Measurements from ENCODE around the gene USP36.
"Not testable (repeated sequence)": the region's sequence is repeated elsewhere in the genome, so short reads cannot be mapped to it uniquely, and the experiment has no call there.

GRCh38 chr17:78867046-78867445 lies 26.4 kb upstream of the USP36 start:
- not testable (repeated sequence) for TF ChIP-seq CTCF, POLR2AphosphoS5, POLR2A (IDR thresholded peaks at IDR 0.05)

All from breast epithelium (tissue), 3 donors.